ENCODE data around the gene EPHA10. TPM values are rescaled to one million over a fixed set of nuclear protein-coding genes. Genes with fewer than 3 reads are reported as not detected.
A peak's percentile ranks its signal among the peaks of the same experiment; 100 is the strongest.

EPHA10 gene
- total RNA-seq, 1 donor from 2014 or later = 0.13 TPM

GRCh38 chr1:37802439-37802838 lies 37.5 kb upstream of the EPHA10 start:
- no peak for DNase-seq (ENCODE audit: low spot score)
- Mint-ChIP-seq H3K36me3 (ENCODE audit: low read depth, unreplicated experiment) (peaks cover 28% of the 10 kb centered on the region), H3K27ac (ENCODE audit: unreplicated experiment) (no peak overlapping the region), H3K4me1 (ENCODE audit: unreplicated experiment) (peaks cover 4% of the 10 kb centered on the region), H3K4me3 (ENCODE audit: unreplicated experiment) (no peak overlapping the region), H3K27me3 (ENCODE audit: unreplicated experiment) (peaks cover 2% of the 10 kb centered on the region), H3K9me3 (ENCODE audit: unreplicated experiment) (no peaks in the 10 kb centered on the region)
- no peak for TF ChIP-seq CTCF (IDR thresholded peaks at IDR 0.05; ENCODE audit: unreplicated experiment)

GRCh38 chr1:37797750-37798345 lies 32.9 kb upstream of the EPHA10 start:
- Mint-ChIP-seq H3K27ac (ENCODE audit: unreplicated experiment) (no peak overlapping the region), H3K4me3 (ENCODE audit: unreplicated experiment) (no peak overlapping the region), H3K36me3 (ENCODE audit: low read depth, unreplicated experiment) (peaks cover 6% of the 10 kb centered on the region), H3K4me1 (ENCODE audit: unreplicated experiment) (no peaks in the 10 kb centered on the region), H3K9me3 (ENCODE audit: unreplicated experiment) (no peaks in the 10 kb centered on the region), H3K27me3 (ENCODE audit: unreplicated experiment) (peaks cover 8% of the 10 kb centered on the region)
- no peak for DNase-seq (ENCODE audit: low spot score)
- no peak for TF ChIP-seq CTCF (IDR thresholded peaks at IDR 0.05; ENCODE audit: unreplicated experiment)

GRCh38 chr1:37795340-37796125 lies 30.6 kb upstream of the EPHA10 start:
- H3K27ac Mint-ChIP-seq (ENCODE audit: unreplicated experiment) = no peak overlapping the region

GRCh38 chr1:37794372-37795339 lies 29.7 kb upstream of the EPHA10 start:
- Mint-ChIP-seq H3K9me3 (ENCODE audit: unreplicated experiment) (no peaks in the 10 kb centered on the region), H3K4me1 (ENCODE audit: unreplicated experiment) (no peaks in the 10 kb centered on the region), H3K36me3 (ENCODE audit: low read depth, unreplicated experiment) (peaks cover 4% of the 10 kb centered on the region), H3K4me3 (ENCODE audit: unreplicated experiment) (no peak overlapping the region), H3K27me3 (ENCODE audit: unreplicated experiment) (peaks cover 12% of the 10 kb centered on the region), H3K27ac (ENCODE audit: unreplicated experiment) (no peak overlapping the region)
- DNase-seq (ENCODE audit: low spot score) = no peak
- no peak for TF ChIP-seq CTCF (IDR thresholded peaks at IDR 0.05; ENCODE audit: unreplicated experiment)

More at GRCh38 chr1:37795340-37796125, 30.6 kb upstream of the EPHA10 start:
- Mint-ChIP-seq H3K4me1 (ENCODE audit: unreplicated experiment) (no peaks in the 10 kb centered on the region), H3K27me3 (ENCODE audit: unreplicated experiment) (peaks cover 14% of the 10 kb centered on the region), H3K36me3 (ENCODE audit: low read depth, unreplicated experiment) (peaks cover 4% of the 10 kb centered on the region), H3K9me3 (ENCODE audit: unreplicated experiment) (no peaks in the 10 kb centered on the region), H3K4me3 (ENCODE audit: unreplicated experiment) (peak overlapping the region; percentile 43)
- peak; percentile 71 for DNase-seq (ENCODE audit: low spot score)
- no peak for TF ChIP-seq CTCF (IDR thresholded peaks at IDR 0.05; ENCODE audit: unreplicated experiment)
